NCI-H1694 treated with DMSO at 0.1 percent for 48 hours (cell line): Measurements from ENCODE around the gene DNAJC11.
"Not testable (repeated sequence)": the region's sequence is repeated elsewhere in the genome, so short reads cannot be mapped to it uniquely, and the experiment has no call there.

ENCODE experiments used
- DNase-seq: peaks from one replicate; lab custom pipeline; 2025; lab: John Stamatoyannopoulos, UW

DNAJC11 gene

GRCh38 chr1:6623269-6623965 is 78.2 kb downstream of the DNAJC11 start:
- DNase-seq: no peak

GRCh38 chr1:6622396-6623152 is 79.0 kb downstream of the DNAJC11 start:
- DNase-seq: no peak

- DNase-seq: no peak
These were observed 79.9 kb downstream of the DNAJC11 start for GRCh38 chr1:6621429-6622391.

GRCh38 chr1:6619045-6619444 is 82.6 kb downstream of the DNAJC11 start:
- no peak for DNase-seq

DNA sequence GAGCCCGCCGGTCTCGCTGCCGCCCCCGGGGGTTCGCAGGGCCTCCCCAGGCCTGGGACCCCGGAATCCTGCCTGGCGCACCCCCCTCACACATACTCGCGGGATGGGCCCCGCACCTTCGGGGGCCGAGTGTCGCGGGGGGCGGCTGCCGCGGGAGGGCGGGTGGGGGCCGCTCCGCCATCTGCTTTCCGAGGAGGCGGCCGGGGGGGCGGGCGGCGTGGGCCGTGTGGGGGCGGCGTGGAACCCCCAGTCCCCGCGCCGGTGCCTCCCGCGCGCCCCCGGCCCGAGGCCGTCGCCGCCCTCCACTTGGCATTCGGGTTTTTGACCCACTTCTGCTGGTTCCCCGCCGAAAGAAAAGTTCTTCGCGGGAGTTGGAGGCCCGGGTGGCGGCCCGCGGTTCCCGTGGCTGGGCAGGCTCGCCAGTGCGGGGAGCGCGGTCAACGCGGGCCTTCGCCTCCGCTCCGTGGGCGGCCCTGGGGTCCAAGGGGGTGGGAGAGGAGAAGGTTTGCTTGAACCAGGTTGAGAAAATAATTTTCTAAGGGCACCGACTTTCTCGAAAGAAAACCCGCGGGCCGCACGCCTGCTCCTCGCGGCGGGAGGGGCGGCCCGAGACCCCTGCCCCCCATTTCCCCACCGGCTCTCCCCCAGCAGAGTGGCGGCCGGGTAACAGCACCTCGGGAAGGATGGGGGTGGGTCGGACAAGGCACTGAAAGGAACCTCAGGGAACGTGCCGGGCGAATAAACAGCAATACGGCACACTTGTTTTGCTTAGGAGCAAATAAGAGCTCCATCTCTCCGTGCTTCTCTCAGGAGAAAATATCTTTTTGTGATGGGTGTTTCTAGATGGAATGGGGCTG is 86.5 kb downstream of the DNAJC11 start:
- DNase-seq: no peak

DNA sequence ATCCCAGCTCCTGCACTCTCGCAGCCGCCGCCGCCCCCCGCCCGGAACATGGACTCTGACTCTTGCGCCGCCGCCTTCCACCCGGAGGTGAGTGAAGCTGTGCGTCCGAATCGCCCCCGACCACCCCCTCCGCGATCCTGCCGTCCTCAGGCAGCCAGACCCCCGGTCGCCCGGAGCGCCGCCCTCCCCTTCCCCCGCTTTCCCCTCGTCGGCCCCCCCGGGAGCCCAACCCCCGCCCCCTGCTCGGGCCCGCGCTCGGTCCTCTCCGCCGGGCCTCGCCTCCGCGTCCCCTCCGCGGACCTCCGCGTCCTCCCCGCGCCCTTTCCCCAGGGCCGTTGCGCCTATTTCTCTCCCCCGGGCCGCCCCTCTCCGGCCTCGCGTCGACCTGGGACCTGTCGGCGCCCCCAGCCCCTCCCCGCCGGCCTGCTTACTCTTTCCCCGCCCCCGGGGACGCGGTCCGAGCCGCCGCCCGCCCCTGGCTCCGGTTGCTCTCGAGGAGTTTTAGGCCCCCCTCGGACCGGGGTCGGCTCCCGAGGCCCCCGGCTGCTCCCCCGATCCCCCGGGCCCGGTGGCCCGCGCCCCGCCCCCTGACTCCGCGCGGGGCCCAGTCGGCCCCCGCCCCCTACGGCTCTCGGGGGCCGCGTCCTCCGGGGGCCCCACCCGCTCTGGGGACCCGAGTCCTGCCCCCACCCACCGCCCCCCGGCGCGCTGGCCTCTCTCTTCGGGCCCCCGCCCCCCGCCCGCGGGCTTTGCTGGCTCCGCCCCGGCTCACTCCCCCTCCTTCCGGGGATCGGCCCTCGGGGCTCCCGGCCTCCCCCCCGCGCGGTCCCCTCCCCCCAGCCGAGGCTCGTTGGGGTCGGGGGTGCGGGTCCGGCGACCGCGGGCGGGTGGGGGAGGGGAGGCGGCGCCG is 87.3 kb downstream of the DNAJC11 start:
- DNase-seq: no peak

- peak; percentile 95 for DNase-seq
These were observed 88.1 kb downstream of the DNAJC11 start, which contains the start of gene PHF13 for GRCh38 chr1:6613361-6614018. Gene PHF13, plus strand, starts transcription at chr1:6613731. Its CDS starts 336 bp downstream, at chr1:6614067.

- DNase-seq: peak; percentile 12
These were observed 88.8 kb downstream of the DNAJC11 start for GRCh38 chr1:6612641-6613360.

DNA sequence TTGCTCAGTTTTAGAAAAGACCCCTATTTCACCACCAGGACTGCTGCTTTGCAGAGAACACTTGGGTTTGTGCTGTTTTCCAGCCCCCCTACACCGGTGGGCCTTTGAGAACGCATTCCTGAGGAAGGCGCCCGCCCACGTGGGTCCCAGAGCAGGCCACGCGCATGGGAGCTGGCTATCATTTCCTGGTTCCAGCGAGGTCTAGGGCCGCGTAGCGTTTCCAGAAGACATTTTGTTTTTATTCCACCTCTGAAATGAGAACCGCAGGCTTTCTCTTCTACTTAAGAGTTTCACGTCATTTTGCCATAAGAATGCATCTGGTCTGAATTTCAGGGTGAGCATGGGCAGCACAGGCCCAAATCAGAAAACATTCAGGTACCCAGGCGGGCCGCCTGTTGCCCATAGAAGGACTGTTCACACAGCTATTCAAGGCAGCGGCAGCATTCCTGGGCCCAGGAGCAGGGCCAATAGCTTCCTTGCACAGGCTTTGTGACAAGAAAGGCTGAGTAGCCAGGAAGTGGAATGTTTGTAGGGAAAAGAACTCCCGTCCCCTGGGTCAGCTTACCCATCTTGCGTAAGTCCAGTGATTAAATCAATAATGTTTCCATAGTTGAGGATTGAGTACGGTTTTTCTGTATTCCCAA is 97.6 kb downstream of the DNAJC11 start:
- DNase-seq: no peak

GRCh38 chr1:6603238-6603914 is 98.2 kb downstream of the DNAJC11 start:
- no peak for DNase-seq

- peak; percentile 35 for DNase-seq
These were observed 98.9 kb downstream of the DNAJC11 start, which contains the start of gene KLHL21 for GRCh38 chr1:6602669-6603237. Gene KLHL21, minus strand, starts transcription at chr1:6602869. Its CDS starts 52 bp downstream, at chr1:6602817.

GRCh38 chr1:6601923-6602668 is 99.5 kb downstream of the DNAJC11 start:
- DNase-seq: no peak

- peak; percentile 26 for DNase-seq
These were observed 100.3 kb downstream of the DNAJC11 start for GRCh38 chr1:6601049-6601922.

DNA sequence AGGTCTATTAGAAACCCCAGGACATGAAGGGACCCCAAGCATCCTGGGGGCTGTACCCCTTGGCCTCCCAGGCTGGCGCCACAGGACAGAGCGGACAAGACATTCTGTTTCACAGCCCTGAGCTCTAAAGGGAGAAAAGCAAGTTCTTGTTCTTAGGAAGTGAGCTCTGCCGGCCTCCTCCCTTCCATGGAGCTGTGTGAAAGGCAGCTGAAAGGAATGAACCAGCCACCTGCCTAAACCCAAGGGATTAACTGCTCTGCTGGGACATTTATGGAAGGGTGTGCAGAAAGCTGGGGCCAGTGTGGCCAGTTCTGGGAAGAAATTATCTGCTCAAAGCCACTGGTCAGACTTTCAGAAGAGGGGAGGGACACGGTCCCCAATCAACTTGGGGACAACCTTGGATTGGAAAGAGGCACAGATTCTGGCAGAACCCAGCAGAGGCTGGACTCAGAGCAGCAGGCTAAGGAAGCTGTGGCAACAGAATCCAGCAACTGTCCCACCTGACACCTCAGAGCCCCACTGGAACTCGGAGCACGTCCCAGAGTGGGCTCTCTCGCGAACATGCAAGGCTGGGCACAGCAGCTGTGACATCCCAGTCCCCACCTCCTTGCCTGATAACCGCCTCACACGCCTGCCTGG is 101.1 kb downstream of the DNAJC11 start:
- DNase-seq: no peak

DNA sequence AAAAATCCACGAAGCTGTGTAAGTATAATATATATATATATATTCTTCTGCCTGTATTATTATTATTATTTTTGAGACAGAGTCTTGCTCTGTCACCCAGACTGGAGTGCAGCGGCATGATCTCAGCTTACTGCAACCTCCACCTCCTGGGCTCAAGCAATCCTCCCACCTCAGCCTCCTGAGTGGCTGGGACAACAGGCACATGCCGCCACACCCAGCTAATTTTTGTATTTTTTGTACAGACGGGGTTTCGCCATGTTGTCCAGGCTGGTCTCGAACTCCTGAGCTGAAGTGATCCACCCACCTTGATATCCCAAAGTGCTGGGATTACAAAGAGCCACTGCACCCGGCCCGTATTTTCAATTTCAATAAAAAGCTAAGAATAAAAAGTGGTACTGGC is 101.6 kb downstream of the DNAJC11 start:
- not testable (repeated sequence) for DNase-seq
